Smooth muscle cell (in vitro differentiated cells): ENCODE results near the gene MFSD2B. TPM values are rescaled to one million over a fixed set of nuclear protein-coding genes. Genes with fewer than 3 reads are reported as not detected.
A peak's percentile ranks its signal among the peaks of the same experiment; 100 is the strongest.

Experiments used
- DNase-seq: peaks from one replicate; lab custom pipeline; 2025; ENCODE audit not compliant: unreplicated experiment; lab: John Stamatoyannopoulos, UW
- H2AFZ ChIP-seq: fragments of 200-600 bp; sonication (generic); 2 replicates; pipeline ENCODE4 v1.6.0; 2016; ENCODE audit warnings: antibody characterized with exemption, low read depth, mild to moderate bottlenecking
- H3F3A ChIP-seq: fragments of 200-600 bp; sonication (generic); 2 replicates; pipeline ENCODE4 v1.6.0; 2017; ENCODE audit warnings: antibody characterized with exemption, low read depth
- H3K27ac ChIP-seq: fragments of 200-600 bp; sonication (generic); 2 replicates; pipeline ENCODE4 v1.5.1; 2016; ENCODE audit warnings: low read depth, mild to moderate bottlenecking
- H3K27me3 ChIP-seq: fragments of 200-600 bp; sonication (generic); 2 replicates; pipeline ENCODE4 v1.6.1; 2016; ENCODE audit warnings: low read depth, mild to moderate bottlenecking
- H3K36me3 ChIP-seq: fragments of 200-600 bp; sonication (generic); 2 replicates; pipeline ENCODE4 v1.5.1; 2016; ENCODE audit warnings: low read depth
- H3K4me1 ChIP-seq: fragments of 200-600 bp; sonication (generic); 2 replicates; pipeline ENCODE4 v1.5.1; 2016; ENCODE audit warnings: low read depth
- H3K4me2 ChIP-seq: fragments of 200-600 bp; sonication (generic); 2 replicates; pipeline ENCODE4 v1.6.0; 2016; ENCODE audit warnings: mild to moderate bottlenecking
- H3K4me3 ChIP-seq: fragments of 200-600 bp; sonication (generic); 2 replicates; pipeline ENCODE4 v1.5.1; 2016; ENCODE audit warnings: mild to moderate bottlenecking
- H3K79me2 ChIP-seq: fragments of 200-600 bp; sonication (generic); 2 replicates; pipeline ENCODE4 v1.6.0; 2016; ENCODE audit warnings: low read depth, mild to moderate bottlenecking
- H3K9ac ChIP-seq: fragments of 200-600 bp; sonication (generic); 2 replicates; pipeline ENCODE4 v1.6.0; 2016; ENCODE audit warnings: low read depth
- H3K9me3 ChIP-seq: fragments of 200-600 bp; sonication (generic); replicated peaks from 2 replicates; pipeline ENCODE4 v1.5.1; 2016; ENCODE audit warnings: low read depth
- H4K20me1 ChIP-seq: fragments of 200-600 bp; sonication (generic); 2 replicates; pipeline ENCODE4 v1.6.0; 2016; ENCODE audit warnings: low read depth
- WGBS: methylation state at CpG from one replicate; pipeline ENCODE4 v1.1.7; 2016; ENCODE audit warnings: low lambda C conversion rate; 5-methylcytosine and 5-hydroxymethylcytosine counted together
- polyA plus RNA-seq: library from polyadenylated mRNA; unstranded; fragments of >200 nt; fragmentation: Nextera tagmentation; extraction: Ambion mirVana; gene quantifications from 2 replicates; pipeline ENCODE4 v1.2.1, GENCODE V29; 2016
- total RNA-seq: library from RNA; depleted of rRNA; stranded (reverse); fragments of >200 nt; gene quantifications from 2 replicates; pipeline ENCODE4 v1.2.3, GENCODE V29; 2014
- TF ChIP-seq, protein P1 (sequence below): fragments of 200-600 bp; sonication (generic); IDR thresholded peaks from 2 replicates; pipeline ENCODE4 v1.5.1; 2017; ENCODE audit warnings: borderline replicate concordance, mild to moderate bottlenecking, antibody characterized with exemption; ENCODE audit not compliant: insufficient read depth, poor library complexity, severe bottlenecking

Gene MFSD2B
- total and polyA plus RNA-seq, 2 experiments from 2014 or later, result 0.54 TPM; not detected in 1

GRCh38 chr2:24046599-24046929 is 36.7 kb downstream of the MFSD2B start:
- H3K27me3 ChIP-seq, result no peaks in the 10 kb centered on the region
- H2AFZ ChIP-seq, result peak overlapping the region; percentile 63
- DNase-seq, result no peak
- H3K36me3 ChIP-seq, result no peaks in the 10 kb centered on the region
- H3K4me3 ChIP-seq, result peak overlapping the region; percentile 87
- WGBS, result 5% methylated on average over 2 of the region's 2 CpGs
- peak overlapping the region; percentile 59 for H3K27ac ChIP-seq
- TF ChIP-seq, protein P1, sequence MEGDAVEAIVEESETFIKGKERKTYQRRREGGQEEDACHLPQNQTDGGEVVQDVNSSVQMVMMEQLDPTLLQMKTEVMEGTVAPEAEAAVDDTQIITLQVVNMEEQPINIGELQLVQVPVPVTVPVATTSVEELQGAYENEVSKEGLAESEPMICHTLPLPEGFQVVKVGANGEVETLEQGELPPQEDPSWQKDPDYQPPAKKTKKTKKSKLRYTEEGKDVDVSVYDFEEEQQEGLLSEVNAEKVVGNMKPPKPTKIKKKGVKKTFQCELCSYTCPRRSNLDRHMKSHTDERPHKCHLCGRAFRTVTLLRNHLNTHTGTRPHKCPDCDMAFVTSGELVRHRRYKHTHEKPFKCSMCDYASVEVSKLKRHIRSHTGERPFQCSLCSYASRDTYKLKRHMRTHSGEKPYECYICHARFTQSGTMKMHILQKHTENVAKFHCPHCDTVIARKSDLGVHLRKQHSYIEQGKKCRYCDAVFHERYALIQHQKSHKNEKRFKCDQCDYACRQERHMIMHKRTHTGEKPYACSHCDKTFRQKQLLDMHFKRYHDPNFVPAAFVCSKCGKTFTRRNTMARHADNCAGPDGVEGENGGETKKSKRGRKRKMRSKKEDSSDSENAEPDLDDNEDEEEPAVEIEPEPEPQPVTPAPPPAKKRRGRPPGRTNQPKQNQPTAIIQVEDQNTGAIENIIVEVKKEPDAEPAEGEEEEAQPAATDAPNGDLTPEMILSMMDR, result no peak
- H3K4me2 ChIP-seq, result peak overlapping the region; percentile 87
- H3K79me2 ChIP-seq, result peaks cover 32% of the 10 kb centered on the region
- H3K9me3 ChIP-seq, result no peaks in the 10 kb centered on the region
- H3K9ac ChIP-seq, result peak overlapping the region; percentile 78
- H3K4me1 ChIP-seq, result peaks cover 13% of the 10 kb centered on the region
- H3F3A ChIP-seq, result no peaks in the 10 kb centered on the region
- no peaks in the 10 kb centered on the region for H4K20me1 ChIP-seq

GRCh38 chr2:24046930-24047702 is 37.2 kb downstream of the MFSD2B start, which contains the start of gene WDCP:
Gene WDCP, minus strand, starts transcription at chr2:24047391. Its CDS starts 7,897 bp downstream, at chr2:24039494.
- peaks cover 32% of the 10 kb centered on the region for H3K79me2 ChIP-seq
- TF ChIP-seq, protein P1, result no peak
- peak within 1 kb of the TSS; percentile 78 for H3K9ac ChIP-seq
- H3F3A ChIP-seq, result no peaks in the 10 kb centered on the region
- H3K4me2 ChIP-seq, result peak within 1 kb of the TSS; percentile 87
- H3K27ac ChIP-seq, result peak within 1 kb of the TSS; percentile 59
- H3K9me3 ChIP-seq, result no peaks in the 10 kb centered on the region
- H3K36me3 ChIP-seq, result no peaks in the 10 kb centered on the region
- WGBS, result under 1% methylated on average over 28 of the region's 38 CpGs
- peaks cover 13% of the 10 kb centered on the region for H3K4me1 ChIP-seq
- no peaks in the 10 kb centered on the region for H3K27me3 ChIP-seq
- DNase-seq, result peak; percentile 63
- H3K4me3 ChIP-seq, result peak within 1 kb of the TSS; percentile 87
- peak within 1 kb of the TSS; percentile 63 for H2AFZ ChIP-seq
- no peaks in the 10 kb centered on the region for H4K20me1 ChIP-seq

DNA sequence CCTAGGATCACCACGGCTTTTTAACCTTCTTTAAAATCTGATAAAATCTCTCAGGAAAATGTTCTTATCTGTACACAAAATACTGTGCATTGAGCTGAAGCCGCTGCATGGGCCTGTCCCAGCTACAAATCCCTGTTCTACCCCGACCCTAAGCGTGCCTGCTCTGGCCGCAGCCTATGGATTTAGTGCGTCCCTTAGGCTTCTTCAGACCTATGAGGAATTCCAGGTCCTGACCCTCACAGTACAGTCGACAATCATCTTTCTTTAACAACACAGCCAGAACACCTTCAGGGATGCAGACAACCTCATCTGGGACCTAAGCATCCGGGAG is 37.8 kb downstream of the MFSD2B start:
- H3K27me3 ChIP-seq, result no peaks in the 10 kb centered on the region
- 50% methylated on average over 8 of the region's 8 CpGs for WGBS
- TF ChIP-seq, protein P1, result no peak
- no peaks in the 10 kb centered on the region for H3K36me3 ChIP-seq
- peak overlapping the region; percentile 81 for H3K4me2 ChIP-seq
- H4K20me1 ChIP-seq, result no peaks in the 10 kb centered on the region
- no peak for DNase-seq
- peak overlapping the region; percentile 56 for H2AFZ ChIP-seq
- H3K4me3 ChIP-seq, result peak overlapping the region; percentile 36
- H3K4me1 ChIP-seq, result peaks cover 13% of the 10 kb centered on the region
- H3F3A ChIP-seq, result no peaks in the 10 kb centered on the region
- no peak overlapping the region for H3K9ac ChIP-seq
- H3K79me2 ChIP-seq, result peaks cover 32% of the 10 kb centered on the region
- no peaks in the 10 kb centered on the region for H3K9me3 ChIP-seq
- H3K27ac ChIP-seq, result no peak overlapping the region
